A673 (cell line): ENCODE measurements around the gene EIPR1. TPM values are rescaled to one million over a fixed set of nuclear protein-coding genes. Genes with fewer than 3 reads are reported as not detected.

ENCODE experiments used
- BruUV-seq: library from RNA; stranded (reverse); fragments of 400-500 nt; replicated peaks from 2 replicates; lab custom pipeline; 2021; lab: Mats Ljungman, UMichigan
- CTCF ChIA-PET: fragments of 300-600 bp; sonication (Branson Sonifier 250); formaldehyde crosslinking; loops from one replicate; lab custom pipeline; 2022; ENCODE audit warnings: antibody characterized with exemption; lab: Charles Lee
- POLR2A ChIA-PET: fragments of 300-600 bp; sonication (Branson Sonifier 250); formaldehyde crosslinking; loops from one replicate; lab custom pipeline; 2022; ENCODE audit warnings: antibody characterized with exemption; ENCODE audit not compliant: low non-redundant PET; lab: Charles Lee
- DNase-seq: peaks from one replicate; pipeline ENCODE4 v3.0.0-alpha.2; 2015; ENCODE audit warnings: low spot score
- H3K27ac ChIP-seq: fragments of 200-600 bp; sonication (generic); 2 replicates; pipeline ENCODE4 v1.5.1; 2016; ENCODE audit warnings: mixed run types, low read depth, mild to moderate bottlenecking, mixed read lengths, antibody characterized with exemption, low read length; ENCODE audit not compliant: poor library complexity, severe bottlenecking
- H3K27me3 ChIP-seq: fragments of 200-600 bp; sonication (generic); replicated peaks from 2 replicates; pipeline ENCODE4 v1.6.1; 2017; ENCODE audit warnings: mixed run types, low read depth, mild to moderate bottlenecking, mixed read lengths, antibody characterized with exemption, low read length; ENCODE audit not compliant: insufficient read depth, poor library complexity
- H3K36me3 ChIP-seq: fragments of 200-600 bp; sonication (generic); 2 replicates; pipeline ENCODE4 v1.6.1; 2016; ENCODE audit warnings: mixed run types, mild to moderate bottlenecking, mixed read lengths, antibody characterized with exemption, low read length; ENCODE audit not compliant: insufficient read depth, poor library complexity, severe bottlenecking
- H3K4me1 ChIP-seq: fragments of 200-600 bp; sonication (generic); 2 replicates; pipeline ENCODE4 v1.6.1; 2017; ENCODE audit warnings: mixed run types, mild to moderate bottlenecking, mixed read lengths, antibody characterized with exemption, low read length; ENCODE audit not compliant: insufficient read depth, poor library complexity, severe bottlenecking
- H3K4me3 ChIP-seq: fragments of 200-600 bp; sonication (generic); 2 replicates; pipeline ENCODE4 v1.5.1; 2016; ENCODE audit warnings: low read depth, mixed run types, mild to moderate bottlenecking, mixed read lengths, low read length; ENCODE audit not compliant: poor library complexity, severe bottlenecking
- H3K9me3 ChIP-seq: fragments of 200-600 bp; sonication (generic); 2 replicates; pipeline ENCODE4 v1.6.1; 2016; ENCODE audit warnings: mixed run types, low read depth, mild to moderate bottlenecking, mixed read lengths, antibody characterized with exemption, low read length; ENCODE audit not compliant: poor library complexity, severe bottlenecking
- CTCF ChIP-seq: fragments of 300-800, 200-600 bp; sonication (generic); conservative IDR thresholded peaks from 2 replicates; pipeline ENCODE4 v1.5.1; 2017; ENCODE audit warnings: low read depth, mild to moderate bottlenecking, antibody characterized with exemption, low read length, moderate library complexity, mixed read lengths
- EZH2 ChIP-seq: fragments of 200-600 bp; sonication (generic); IDR thresholded peaks from 2 replicates; pipeline ENCODE4 v1.6.1; 2017; ENCODE audit warnings: borderline replicate concordance, low read depth, mild to moderate bottlenecking, mixed read lengths, antibody characterized with exemption, low read length; ENCODE audit not compliant: poor library complexity, severe bottlenecking
- intact Hi-C: fragments of 100-400 bp; cut with micrococcal nuclease; formaldehyde crosslinking; loops from one replicate; pipeline ENCODE4 v1.10.0; 2022; ENCODE audit not compliant: unreplicated experiment
- total RNA-seq: library from RNA; stranded (reverse); gene quantifications from 2 replicates; pipeline ENCODE4 v1.2.3, GENCODE V29; 2021

The EIPR1 gene
- total RNA-seq, 1 experiment from 2014 or later = 37.0 TPM

- Histone ChIP-seq H3K36me3 (peaks cover 4% of the 10 kb centered on the region), H3K4me3 (no peak overlapping the region), H3K9me3 (no peaks in the 10 kb centered on the region), H3K4me1 (no peaks in the 10 kb centered on the region), H3K27me3 (no peaks in the 10 kb centered on the region), H3K27ac (no peak overlapping the region)
- intact Hi-C loops = no loop called here
- CTCF ChIA-PET = no interaction called here
- POLR2A ChIA-PET = no interaction called here
- DNase-seq = no peak
- TF ChIP-seq EZH2 = no peak
- BruUV-seq = no TSS peak
Measured at GRCh38 chr2:3341336-3341735, 36.3 kb downstream of the EIPR1 start.

GRCh38 chr2:3340144-3340543 lies 37.5 kb downstream of the EIPR1 start:
- POLR2A ChIA-PET = no interaction called here
- CTCF ChIA-PET = no interaction called here
- no peak overlapping the region for H3K27ac ChIP-seq
- intact Hi-C loops = no loop called here
- no peaks in the 10 kb centered on the region for H3K27me3 ChIP-seq
- no peak overlapping the region for H3K4me3 ChIP-seq
- H3K4me1 ChIP-seq = no peaks in the 10 kb centered on the region
- TF ChIP-seq CTCF = no peak
- TF ChIP-seq EZH2 = no peak
- DNase-seq = no peak
- H3K9me3 ChIP-seq = no peaks in the 10 kb centered on the region
- H3K36me3 ChIP-seq = peaks cover 10% of the 10 kb centered on the region
- BruUV-seq = no TSS peak

GRCh38 chr2:3338340-3338739 lies 39.3 kb downstream of the EIPR1 start:
- Histone ChIP-seq H3K9me3 (no peaks in the 10 kb centered on the region), H3K4me3 (no peak overlapping the region), H3K27ac (no peak overlapping the region), H3K27me3 (no peaks in the 10 kb centered on the region), H3K4me1 (no peaks in the 10 kb centered on the region), H3K36me3 (peaks cover 10% of the 10 kb centered on the region)
- TF ChIP-seq CTCF (no peak), EZH2 (no peak)
- DNase-seq = no peak
- BruUV-seq = no TSS peak
- intact Hi-C loops = no loop called here
- ChIA-PET CTCF (no interaction called here), POLR2A (no interaction called here)

GRCh38 chr2:3336844-3337243 lies 40.8 kb downstream of the EIPR1 start:
- H3K27me3 ChIP-seq = no peaks in the 10 kb centered on the region
- BruUV-seq = no TSS peak
- intact Hi-C loops = no loop called here

More at GRCh38 chr2:3336844-3337243, 40.8 kb downstream of the EIPR1 start:
- TF ChIP-seq EZH2 (no peak), CTCF (no peak)
- POLR2A ChIA-PET = no interaction called here
- H3K4me3 ChIP-seq = no peak overlapping the region
- H3K9me3 ChIP-seq = no peaks in the 10 kb centered on the region
- DNase-seq = no peak
- no peak overlapping the region for H3K27ac ChIP-seq
- CTCF ChIA-PET = no interaction called here
- H3K36me3 ChIP-seq = peaks cover 10% of the 10 kb centered on the region
- H3K4me1 ChIP-seq = no peaks in the 10 kb centered on the region
